OCI-LY3 (cell line): ENCODE data around the gene CNTNAP2.

Experiments
- H2AFZ ChIP-seq: fragments of 200-600, 300-600 bp; shearing (Covaris generic); 2 replicates; pipeline ENCODE4 v1.6.0; 2014; ENCODE audit warnings: antibody characterized with exemption, low read depth, low read length
- H3K27ac ChIP-seq: fragments of 200-600, 300-600 bp; sonication (generic); 2 replicates; pipeline ENCODE4 v1.5.1; 2014; ENCODE audit warnings: mild to moderate bottlenecking, low read length, moderate library complexity, mixed read lengths
- H3K27me3 ChIP-seq: fragments of 200-600, 300-600 bp; sonication (generic); 2 replicates; pipeline ENCODE4 v1.6.1; 2014; ENCODE audit warnings: low read depth, low read length, mixed read lengths
- H3K36me3 ChIP-seq: fragments of 200-600, 300-600 bp; sonication (generic); replicated peaks from 2 replicates; pipeline ENCODE3; 2014; ENCODE audit warnings: low read depth, low read length, mixed read lengths
- H3K4me1 ChIP-seq: fragments of 300-600, 200-600 bp; sonication (generic); 2 replicates; pipeline ENCODE4 v1.6.1; 2014; ENCODE audit warnings: low read length, mixed read lengths
- H3K4me2 ChIP-seq: fragments of 200-600, 300-600 bp; sonication (generic); 2 replicates; pipeline ENCODE4 v1.6.1; 2014; ENCODE audit warnings: low read length, mixed read lengths
- H3K4me3 ChIP-seq: fragments of 300-600, 200-600 bp; sonication (generic); 2 replicates; pipeline ENCODE4 v1.5.1; 2014; ENCODE audit warnings: antibody characterized with exemption, mild to moderate bottlenecking, low read length, moderate library complexity
- H3K79me2 ChIP-seq: fragments of 300-600, 200-600 bp; shearing (Covaris generic); 2 replicates; pipeline ENCODE4 v1.6.1; 2014; ENCODE audit warnings: mild to moderate bottlenecking, low read length, mixed read lengths
- H3K9ac ChIP-seq: fragments of 300-600, 200-600 bp; shearing (Covaris generic); 2 replicates; pipeline ENCODE4 v1.6.0; 2014; ENCODE audit warnings: mild to moderate bottlenecking, low read length, moderate library complexity
- H3K9me3 ChIP-seq: fragments of 200-600, 300-600 bp; shearing (Covaris generic); 2 replicates; pipeline ENCODE4 v1.6.1; 2014; ENCODE audit warnings: low read length, mixed read lengths; ENCODE audit not compliant: insufficient read depth
- H4K20me1 ChIP-seq: fragments of 200-600, 300-600 bp; sonication (generic); 2 replicates; pipeline ENCODE4 v1.6.1; 2016; ENCODE audit warnings: low read length, mixed read lengths; ENCODE audit not compliant: insufficient read depth
- EZH2phosphoT487 ChIP-seq: fragments of 200-600 bp; shearing (Covaris generic); IDR thresholded peaks from 2 replicates; pipeline ENCODE4 v1.6.1; 2018; ENCODE audit warnings: antibody characterized with exemption, mixed run types, low read depth
- TF ChIP-seq, protein P1 (sequence below): fragments of 200-600, 300-600 bp; sonication (generic); IDR thresholded peaks from 2 replicates; pipeline ENCODE4 v1.5.1; 2014; ENCODE audit warnings: antibody characterized with exemption, low read length, low read depth

CNTNAP2 gene

DNA sequence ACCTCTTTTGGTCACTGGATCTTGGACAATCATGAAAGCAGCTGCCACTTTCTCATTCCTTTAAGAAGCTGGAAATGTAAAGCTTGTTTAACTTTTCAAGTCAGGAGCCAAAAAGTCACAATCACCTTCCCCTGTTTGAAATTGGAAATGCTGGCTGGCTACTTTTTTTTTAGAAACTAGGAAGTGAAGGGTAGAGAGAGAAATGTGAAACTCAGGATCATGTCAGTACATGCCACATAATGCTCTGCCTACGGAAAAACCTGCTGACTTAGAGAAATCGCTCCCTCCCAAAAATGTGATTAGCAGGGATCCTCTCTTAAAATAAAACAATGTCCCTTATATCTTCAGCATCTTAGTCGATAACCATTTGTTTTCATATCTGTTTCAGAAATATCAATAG, 2285.6 kb downstream of the CNTNAP2 start:
- no peak overlapping the region for H3K27ac ChIP-seq

DNA sequence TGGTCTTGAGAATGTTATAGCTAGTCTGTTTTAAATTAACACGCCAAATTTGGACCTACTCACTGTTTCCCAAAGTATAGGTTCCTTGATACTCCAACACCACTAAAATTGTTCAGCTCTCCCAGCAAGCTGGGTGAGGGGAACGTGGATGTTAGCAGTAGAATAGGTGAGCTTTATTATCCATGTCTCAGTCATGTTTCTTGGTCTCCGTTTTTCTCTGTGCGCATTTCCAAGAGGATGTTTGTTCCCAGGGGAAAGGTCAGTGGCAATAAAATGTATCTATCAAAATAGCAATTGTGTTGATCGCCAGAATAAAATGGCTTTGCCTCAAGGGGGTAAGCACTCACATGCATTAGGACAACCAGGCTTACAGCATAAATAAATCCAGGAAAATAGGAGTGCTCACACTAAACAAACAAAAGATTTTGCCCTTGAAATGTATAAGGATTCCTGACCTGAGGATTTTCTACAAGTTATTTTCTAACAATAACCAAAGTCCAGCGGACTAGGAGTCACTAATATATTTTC, 2286.9 kb downstream of the CNTNAP2 start:
- Histone ChIP-seq H3K9me3 (no peaks in the 10 kb centered on the region), H4K20me1 (no peaks in the 10 kb centered on the region), H3K36me3 (no peaks in the 10 kb centered on the region), H3K4me3 (no peak overlapping the region), H3K27me3 (peaks cover 14% of the 10 kb centered on the region; the same call in 1 of the 2 replicates), H3K27ac (no peak overlapping the region), H2AFZ (no peak overlapping the region), H3K4me2 (no peak overlapping the region), H3K9ac (no peak overlapping the region), H3K4me1 (peaks cover 8% of the 10 kb centered on the region), H3K79me2 (no peaks in the 10 kb centered on the region)
- TF ChIP-seq, protein P1, sequence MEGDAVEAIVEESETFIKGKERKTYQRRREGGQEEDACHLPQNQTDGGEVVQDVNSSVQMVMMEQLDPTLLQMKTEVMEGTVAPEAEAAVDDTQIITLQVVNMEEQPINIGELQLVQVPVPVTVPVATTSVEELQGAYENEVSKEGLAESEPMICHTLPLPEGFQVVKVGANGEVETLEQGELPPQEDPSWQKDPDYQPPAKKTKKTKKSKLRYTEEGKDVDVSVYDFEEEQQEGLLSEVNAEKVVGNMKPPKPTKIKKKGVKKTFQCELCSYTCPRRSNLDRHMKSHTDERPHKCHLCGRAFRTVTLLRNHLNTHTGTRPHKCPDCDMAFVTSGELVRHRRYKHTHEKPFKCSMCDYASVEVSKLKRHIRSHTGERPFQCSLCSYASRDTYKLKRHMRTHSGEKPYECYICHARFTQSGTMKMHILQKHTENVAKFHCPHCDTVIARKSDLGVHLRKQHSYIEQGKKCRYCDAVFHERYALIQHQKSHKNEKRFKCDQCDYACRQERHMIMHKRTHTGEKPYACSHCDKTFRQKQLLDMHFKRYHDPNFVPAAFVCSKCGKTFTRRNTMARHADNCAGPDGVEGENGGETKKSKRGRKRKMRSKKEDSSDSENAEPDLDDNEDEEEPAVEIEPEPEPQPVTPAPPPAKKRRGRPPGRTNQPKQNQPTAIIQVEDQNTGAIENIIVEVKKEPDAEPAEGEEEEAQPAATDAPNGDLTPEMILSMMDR: no peak
- no peak for TF ChIP-seq EZH2phosphoT487

More for the DNA sequence above, 2285.6 kb downstream of the CNTNAP2 start:
- peaks cover 9% of the 10 kb centered on the region for H3K4me1 ChIP-seq
- no peak overlapping the region for H3K4me2 ChIP-seq
- no peak overlapping the region for H3K9ac ChIP-seq
- no peaks in the 10 kb centered on the region for H3K79me2 ChIP-seq
- H2AFZ ChIP-seq: no peak overlapping the region
- no peaks in the 10 kb centered on the region for H3K9me3 ChIP-seq
- H4K20me1 ChIP-seq: no peaks in the 10 kb centered on the region
- peaks cover 25% of the 10 kb centered on the region for H3K27me3 ChIP-seq
- H3K4me3 ChIP-seq: no peak overlapping the region
- no peaks in the 10 kb centered on the region for H3K36me3 ChIP-seq
- TF ChIP-seq, protein P1: no peak

DNA sequence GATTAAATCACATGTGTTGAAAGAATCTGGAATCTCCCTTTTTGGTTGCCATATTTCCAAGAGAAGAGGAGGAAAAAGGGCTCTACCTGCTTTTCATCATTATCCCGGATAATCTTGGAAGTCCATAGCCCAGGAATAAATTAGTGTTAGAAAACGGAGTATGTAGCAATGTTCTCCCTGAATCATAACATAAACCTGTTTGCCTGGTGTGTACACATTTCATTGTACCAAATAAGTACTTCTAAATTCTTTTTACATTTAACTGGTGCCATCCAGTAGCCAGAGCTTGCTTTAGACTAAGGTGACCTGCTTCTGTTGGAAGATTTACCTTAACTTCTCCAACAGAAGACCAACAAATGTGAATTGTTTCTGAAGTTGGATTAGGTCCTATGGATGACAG, 2291.7 kb downstream of the CNTNAP2 start:
- no peak overlapping the region for H3K4me2 ChIP-seq
- H3K79me2 ChIP-seq: no peaks in the 10 kb centered on the region
- no peaks in the 10 kb centered on the region for H3K4me1 ChIP-seq
- H3K27ac ChIP-seq: no peak overlapping the region
- no peak overlapping the region for H3K9ac ChIP-seq
- H2AFZ ChIP-seq: no peak overlapping the region
- TF ChIP-seq, protein P1: no peak
- no peak for TF ChIP-seq EZH2phosphoT487
- H3K4me3 ChIP-seq: no peak overlapping the region
- no peaks in the 10 kb centered on the region for H3K36me3 ChIP-seq
- H3K27me3 ChIP-seq: peaks cover 8% of the 10 kb centered on the region; the same call in 1 of the 2 replicates
- no peaks in the 10 kb centered on the region for H4K20me1 ChIP-seq
- no peaks in the 10 kb centered on the region for H3K9me3 ChIP-seq

DNA sequence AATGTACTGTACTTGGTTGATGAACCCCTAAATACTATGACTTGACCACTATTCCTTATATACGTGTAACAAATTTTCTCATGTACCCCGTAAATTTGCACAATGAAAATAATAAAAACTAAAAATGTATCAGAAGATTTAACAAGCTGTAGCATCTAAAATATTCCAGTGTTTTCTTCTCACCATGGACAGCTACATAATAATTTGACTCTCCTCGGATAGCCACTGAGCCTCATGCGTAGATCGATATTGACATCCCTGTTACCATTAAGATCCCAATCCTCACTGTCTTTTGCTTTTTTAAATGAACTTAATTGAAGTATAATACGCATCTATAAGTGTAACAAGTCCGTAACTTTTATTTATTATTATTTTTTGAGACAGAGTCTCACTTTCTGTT, 2294.3 kb downstream of the CNTNAP2 start:
- Histone ChIP-seq H3K79me2 (no peaks in the 10 kb centered on the region), H3K36me3 (no peaks in the 10 kb centered on the region), H4K20me1 (no peaks in the 10 kb centered on the region), H3K4me1 (no peaks in the 10 kb centered on the region), H3K9me3 (no peaks in the 10 kb centered on the region), H3K27ac (no peak overlapping the region), H2AFZ (no peak overlapping the region), H3K4me2 (no peak overlapping the region), H3K4me3 (no peak overlapping the region), H3K27me3 (peaks cover 8% of the 10 kb centered on the region; the same call in 1 of the 2 replicates), H3K9ac (no peak overlapping the region)
- TF ChIP-seq EZH2phosphoT487: no peak
- TF ChIP-seq, protein P1: no peak
